ENCODE results near the gene DLD.
"Not testable (repeated sequence)": the region's sequence is repeated elsewhere in the genome, so short reads cannot be mapped to it uniquely, and the experiment has no call there.

DLD gene
- 58.5 to 62.0 reads per million in 2 donors for total RNA-seq

GRCh38 chr7:107890962-107891635, at the start of gene DLD:
TSS of gene DLD (plus strand) at chr7:107891183. CDS start at chr7:107891251, 68 bp downstream.
- peak; percentile 87 to 97 (median 90) for DNase-seq

- no peak for DNase-seq
Observed at GRCh38 chr7:107842213-107842612, 48.8 kb upstream of the DLD start.

- no peak for DNase-seq
Observed at GRCh38 chr7:107843184-107843583, 47.8 kb upstream of the DLD start.

GRCh38 chr7:107846324-107846723, 44.7 kb upstream of the DLD start:
- no peak for DNase-seq

GRCh38 chr7:107847168-107847835, 43.7 kb upstream of the DLD start:
- no peak for DNase-seq

- not testable (repeated sequence) for DNase-seq
Observed at GRCh38 chr7:107847836-107848175, 43.2 kb upstream of the DLD start.

GRCh38 chr7:107848211-107848610, 42.8 kb upstream of the DLD start:
- DNase-seq: not testable (repeated sequence)

- no peak for DNase-seq
Observed at GRCh38 chr7:107850216-107850615, 40.8 kb upstream of the DLD start.

- DNase-seq: no peak
Observed at GRCh38 chr7:107850643-107851042, 40.3 kb upstream of the DLD start.

GRCh38 chr7:107854454-107854853, 36.5 kb upstream of the DLD start:
- no peak for DNase-seq

GRCh38 chr7:107854989-107855388, 36.0 kb upstream of the DLD start:
- DNase-seq: no peak

GRCh38 chr7:107856806-107857540, 34.0 kb upstream of the DLD start:
- DNase-seq: peak in 2 of 5 experiments; percentile 35 to 86

GRCh38 chr7:107857541-107857912, 33.5 kb upstream of the DLD start:
- peak in 1 of 5 experiments; percentile 29 for DNase-seq

GRCh38 chr7:107858280-107858679, 32.7 kb upstream of the DLD start:
- DNase-seq: no peak

GRCh38 chr7:107860279-107860961, 30.6 kb upstream of the DLD start:
- no peak for DNase-seq

- DNase-seq: no peak
Observed at GRCh38 chr7:107860981-107861652, 29.9 kb upstream of the DLD start.

- DNase-seq: peak in 1 of 5 experiments; percentile 23
Observed at GRCh38 chr7:107865956-107866775, 24.8 kb upstream of the DLD start.

- no peak for DNase-seq
Observed at GRCh38 chr7:107867858-107868466, 23.0 kb upstream of the DLD start.

- DNase-seq: peak in 1 of 5 experiments; percentile 21
Observed at GRCh38 chr7:107870427-107871000, 20.5 kb upstream of the DLD start.

- no peak for DNase-seq
Observed at GRCh38 chr7:107874111-107874510, 16.9 kb upstream of the DLD start.

Measured in T-helper 2 cell (primary cell).